ENCODE data around the gene FDXACB1. TPM values are rescaled to one million over a fixed set of nuclear protein-coding genes. Genes with fewer than 3 reads are reported as not detected.

Gene FDXACB1
- total RNA-seq, 4 donors from 2014 or later = 3.5 to 5.6 (median 3.9) TPM

GRCh38 chr11:111855506-111855905 is 23.5 kb downstream of the FDXACB1 start:
- Histone ChIP-seq H3K27ac (no peak overlapping the region), H3K36me3 (peaks cover 63% of the 10 kb centered on the region), H3K27me3 (no peaks in the 10 kb centered on the region), H3K4me3 (no peak overlapping the region), H3K9me3 (no peaks in the 10 kb centered on the region), H3K4me1 (no peaks in the 10 kb centered on the region)
- no peak for TF ChIP-seq EP300 (IDR thresholded peaks at IDR 0.05)
- TF ChIP-seq POLR2AphosphoS5 (IDR thresholded peaks at IDR 0.05) = no peak
- no peak for TF ChIP-seq CTCF (IDR thresholded peaks at IDR 0.05)
- TF ChIP-seq POLR2A (IDR thresholded peaks at IDR 0.05) = no peak
- no peak for DNase-seq (ENCODE audit: low spot score in 2 of 2)

DNA sequence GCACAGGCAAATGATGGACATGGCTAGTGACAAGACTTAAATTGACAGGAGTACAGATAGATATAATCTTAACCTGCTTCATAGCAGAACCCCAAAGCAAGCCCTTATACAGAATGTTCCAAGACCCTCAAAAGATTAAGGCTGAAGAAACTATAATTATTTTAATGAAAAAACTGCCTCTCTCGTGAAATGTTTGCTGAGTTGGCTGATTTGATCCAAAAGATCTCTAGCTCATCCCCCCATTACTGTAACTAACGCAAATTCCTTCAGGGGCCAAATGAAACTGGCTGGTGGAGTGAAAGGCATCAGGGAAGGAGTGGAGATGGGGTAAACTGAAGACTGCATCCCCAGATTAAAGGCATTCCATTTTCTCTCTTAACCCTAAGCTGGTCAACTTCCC is 26.9 kb downstream of the FDXACB1 start:
- no peaks in the 10 kb centered on the region for H3K27me3 ChIP-seq
- peaks cover 60% of the 10 kb centered on the region for H3K36me3 ChIP-seq

DNA sequence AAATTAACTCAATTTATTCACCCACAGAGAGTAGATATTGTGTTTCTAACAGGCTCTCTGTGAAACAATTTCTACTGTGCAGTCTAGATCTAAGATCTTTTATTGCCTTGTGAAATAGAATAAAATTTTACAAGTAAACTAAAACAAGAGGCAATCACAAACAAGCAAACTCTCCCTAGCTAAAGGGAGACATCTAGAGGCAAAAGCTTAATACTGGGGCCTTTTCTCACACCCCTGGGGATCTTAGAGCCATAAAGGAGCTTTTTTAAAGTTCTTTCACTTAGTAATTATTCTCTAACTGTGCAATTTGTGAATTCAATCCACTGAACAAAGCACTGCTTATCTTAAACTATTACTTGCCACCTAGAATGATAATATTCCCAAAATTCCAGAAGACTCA is 27.3 kb downstream of the FDXACB1 start:
- Histone ChIP-seq H3K27me3 (no peaks in the 10 kb centered on the region), H3K36me3 (peaks cover 60% of the 10 kb centered on the region), H3K27ac (no peak overlapping the region), H3K4me1 (no peaks in the 10 kb centered on the region), H3K4me3 (no peak overlapping the region), H3K9me3 (no peaks in the 10 kb centered on the region)
- no peak for DNase-seq (ENCODE audit: low spot score in 2 of 2)
- no peak for TF ChIP-seq CTCF (IDR thresholded peaks at IDR 0.05)
- no peak for TF ChIP-seq POLR2A (IDR thresholded peaks at IDR 0.05)

More for the DNA sequence above, 26.9 kb downstream of the FDXACB1 start:
- no peak overlapping the region for H3K27ac ChIP-seq
- H3K4me1 ChIP-seq = no peaks in the 10 kb centered on the region
- TF ChIP-seq POLR2A (IDR thresholded peaks at IDR 0.05) = no peak
- no peak for TF ChIP-seq CTCF (IDR thresholded peaks at IDR 0.05)
- TF ChIP-seq POLR2AphosphoS5 (IDR thresholded peaks at IDR 0.05) = no peak
- no peak for TF ChIP-seq EP300 (IDR thresholded peaks at IDR 0.05)
- WGBS = 80% methylated on average over 2 of the region's 2 CpGs
- H3K9me3 ChIP-seq = no peaks in the 10 kb centered on the region
- no peak for DNase-seq (ENCODE audit: low spot score in 2 of 2)
- H3K4me3 ChIP-seq = no peak overlapping the region

- no peak overlapping the region for H3K4me3 ChIP-seq
- TF ChIP-seq POLR2AphosphoS5 (IDR thresholded peaks at IDR 0.05) (no peak), CTCF (IDR thresholded peaks at IDR 0.05) (no peak), POLR2A (IDR thresholded peaks at IDR 0.05) (no peak), EP300 (IDR thresholded peaks at IDR 0.05) (no peak)
- DNase-seq (ENCODE audit: low spot score in 2 of 2) = no peak
- no peaks in the 10 kb centered on the region for H3K9me3 ChIP-seq
- H3K27ac ChIP-seq = no peak overlapping the region
- no peaks in the 10 kb centered on the region for H3K4me1 ChIP-seq
- no peaks in the 10 kb centered on the region for H3K27me3 ChIP-seq
- WGBS = 76% methylated on average over 8 of the region's 8 CpGs
- H3K36me3 ChIP-seq = peaks cover 60% of the 10 kb centered on the region
Measured at GRCh38 chr11:111851067-111851466, 27.9 kb downstream of the FDXACB1 start.

DNA sequence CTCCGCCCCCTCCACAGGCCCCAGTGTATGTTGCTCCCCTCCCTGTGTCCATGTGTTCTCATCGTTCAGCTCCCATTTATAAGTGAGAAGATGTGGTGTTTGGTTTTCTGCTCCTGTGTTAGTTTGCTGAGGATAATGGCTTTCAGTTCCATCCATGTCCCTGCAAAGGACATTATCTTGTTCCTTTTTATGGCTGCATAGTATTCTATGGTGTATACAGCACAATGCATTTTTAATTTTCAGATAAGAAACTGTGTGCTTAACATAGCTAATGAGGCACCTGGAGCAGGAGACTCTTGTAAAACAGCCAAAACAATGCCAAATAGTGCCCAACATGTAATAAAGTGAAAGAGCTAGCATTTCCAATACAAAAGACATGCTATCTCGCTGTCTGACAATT is 29.3 kb downstream of the FDXACB1 start:
- DNase-seq (ENCODE audit: low spot score in 2 of 2) = no peak
- no peak overlapping the region for H3K27ac ChIP-seq
- 96% methylated on average over 3 of the region's 3 CpGs for WGBS
- H3K27me3 ChIP-seq = no peaks in the 10 kb centered on the region
- TF ChIP-seq POLR2AphosphoS5 (IDR thresholded peaks at IDR 0.05) (no peak), CTCF (IDR thresholded peaks at IDR 0.05) (no peak), EP300 (IDR thresholded peaks at IDR 0.05) (no peak), POLR2A (IDR thresholded peaks at IDR 0.05) (no peak)
- H3K9me3 ChIP-seq = no peaks in the 10 kb centered on the region
- H3K4me1 ChIP-seq = no peaks in the 10 kb centered on the region
- no peak overlapping the region for H3K4me3 ChIP-seq
- H3K36me3 ChIP-seq = peaks cover 58% of the 10 kb centered on the region

Data from suprapubic skin (tissue), 4 donors.